ENCODE measurements around the gene IL4R. TPM values are rescaled to one million over a fixed set of nuclear protein-coding genes. Genes with fewer than 3 reads are reported as not detected.

Gene IL4R
- total and polyA plus RNA-seq, 2 of the 13 experiments (the other 11 are each of a cell fraction or from before 2014, with no cell fraction given) = 15.9 to 49.6 TPM

GRCh38 chr16:27273670-27274423, 39.9 kb upstream of the IL4R start (continued):
- TF ChIP-seq HMG20A (CRISPR knock-in tag; IDR thresholded peaks at IDR 0.05; ENCODE audit: borderline replicate concordance) (peak; percentile 99), ZMAT5 (CRISPR knock-in tag; IDR thresholded peaks at IDR 0.05; ENCODE audit: borderline replicate concordance, low read depth) (no peak), TBX3 (IDR thresholded peaks at IDR 0.05; ENCODE audit: borderline replicate concordance) (peak; percentile 78; the same call in 1 of the 2 replicates), SNAPC4 (CRISPR knock-in tag; IDR thresholded peaks at IDR 0.05) (0 out of 2 replicates have a peak, but pooled peaks have one; percentile 29), KAT7 (CRISPR knock-in tag; IDR thresholded peaks at IDR 0.05; ENCODE audit: borderline replicate concordance) (peak; percentile 82), MAZ (IDR thresholded peaks at IDR 0.05; ENCODE audit: borderline replicate concordance, low read depth, low read length) (0 out of 2 replicates have a peak, but pooled peaks have one; percentile 62), MAZ (CRISPR knock-in tag; IDR thresholded peaks at IDR 0.05; ENCODE audit: low read depth) (no peak; the same call in 1 of the 2 replicates), PRDM15 (CRISPR knock-in tag; IDR thresholded peaks at IDR 0.05) (peak; percentile 51; the same call in 1 of the 2 replicates), SRSF9 (IDR thresholded peaks at IDR 0.05; ENCODE audit: borderline replicate concordance, insufficient read depth, low read depth, low read length, poor library complexity, severe bottlenecking) (no peak), ZNF292 (CRISPR knock-in tag; IDR thresholded peaks at IDR 0.05; ENCODE audit: borderline replicate concordance, low read depth) (peak; percentile 88; the same call in 1 of the 2 replicates), ZSCAN31 (CRISPR knock-in tag; IDR thresholded peaks at IDR 0.05; ENCODE audit: low read depth) (peak; percentile 79; the same call in 1 of the 2 replicates), ZSCAN20 (CRISPR knock-in tag; IDR thresholded peaks at IDR 0.05; ENCODE audit: borderline replicate concordance) (peak; percentile 82; the same call in 1 of the 2 replicates), SATB2 (CRISPR knock-in tag; IDR thresholded peaks at IDR 0.05) (peak; percentile 92), ZNF331 (CRISPR knock-in tag; IDR thresholded peaks at IDR 0.05) (peak; percentile 93), KLF15 (CRISPR knock-in tag; IDR thresholded peaks at IDR 0.05; ENCODE audit: borderline replicate concordance) (no peak), BRCA1 (CRISPR knock-in tag; IDR thresholded peaks at IDR 0.05) (0 out of 2 replicates have a peak, but pooled peaks have one; percentile 50), ZNF367 (CRISPR knock-in tag; IDR thresholded peaks at IDR 0.05; ENCODE audit: borderline replicate concordance) (no peak), SIX4 (CRISPR knock-in tag; IDR thresholded peaks at IDR 0.05) (peak; percentile 70)

Data from HepG2 (cell line).